Upper lobe of left lung (tissue), 4 donors: ENCODE measurements around the gene IDI2.

Source experiments
- CTCF ChIP-seq, 6 experiments: fragments of 450-650 bp in 4 of 6; fragments of 200-600 bp in 2 of 6; sonication (generic) in 2 of 6; IDR thresholded peaks; one replicate each; pipeline ENCODE4 v1.5.1; 2016 to 2019; ENCODE audit warnings: antibody characterized with exemption in 6 of 6
- POLR2A ChIP-seq, 4 donors: fragments of 450-650 bp; IDR thresholded peaks; one replicate each; pipeline ENCODE4 v1.5.1; 2016 to 2017; ENCODE audit warnings: antibody characterized with exemption in 4 of 4, mild to moderate bottlenecking in 2 of 4
- POLR2AphosphoS5 ChIP-seq, 2 donors: sonication (generic); formaldehyde crosslinking; IDR thresholded peaks; one replicate each; pipeline ENCODE4 v1.5.1; 2017; ENCODE audit warnings: antibody characterized with exemption in 2 of 2

- TF ChIP-seq CTCF (IDR thresholded peaks at IDR 0.05): no peak
- TF ChIP-seq POLR2AphosphoS5 (IDR thresholded peaks at IDR 0.05): no peak
- TF ChIP-seq POLR2A (IDR thresholded peaks at IDR 0.05): no peak
These were observed 32.8 kb downstream of the IDI2 start for GRCh38 chr10:992871-993270.
